NCI-H82 treated with DMSO at 0.1 percent for 48 hours (cell line): Measurements from ENCODE around the gene FAM120A.

Experiments
- DNase-seq: peaks from one replicate; lab custom pipeline; 2025; ENCODE audit not compliant: unreplicated experiment; lab: John Stamatoyannopoulos, UW

FAM120A gene

GRCh38 chr9:93576258-93577077, 125.0 kb downstream of the FAM120A start, which contains the start of gene PHF2:
PHF2 (plus strand) TSS chr9:93576584; CDS start chr9:93576774, 190 bp downstream.
- no peak for DNase-seq

GRCh38 chr9:93577078-93577974, 125.8 kb downstream of the FAM120A start:
- DNase-seq, result no peak

- no peak for DNase-seq
Measured at GRCh38 chr9:93577975-93578682, 126.6 kb downstream of the FAM120A start.

- no peak for DNase-seq
Measured at GRCh38 chr9:93578844-93579243, 127.4 kb downstream of the FAM120A start.

GRCh38 chr9:93579711-93580516, 128.4 kb downstream of the FAM120A start:
- DNase-seq, result no peak

- DNase-seq, result no peak
Measured at GRCh38 chr9:93580654-93581380, 129.3 kb downstream of the FAM120A start.

- no peak for DNase-seq
Measured at GRCh38 chr9:93582115-93582514, 130.6 kb downstream of the FAM120A start.

GRCh38 chr9:93582550-93582949, 131.1 kb downstream of the FAM120A start:
- DNase-seq, result no peak

GRCh38 chr9:93585259-93585658, 133.8 kb downstream of the FAM120A start:
- no peak for DNase-seq

GRCh38 chr9:93585695-93586094, 134.2 kb downstream of the FAM120A start:
- DNase-seq, result no peak

GRCh38 chr9:93586290-93587057, 135.0 kb downstream of the FAM120A start:
- no peak for DNase-seq

- DNase-seq, result no peak
Measured at GRCh38 chr9:93587284-93587650, 135.8 kb downstream of the FAM120A start.

GRCh38 chr9:93587651-93588347, 136.3 kb downstream of the FAM120A start:
- DNase-seq, result no peak

GRCh38 chr9:93588641-93589609, 137.4 kb downstream of the FAM120A start:
- DNase-seq, result no peak

GRCh38 chr9:93589688-93590087, 138.2 kb downstream of the FAM120A start:
- no peak for DNase-seq

GRCh38 chr9:93590609-93591234, 139.2 kb downstream of the FAM120A start:
- no peak for DNase-seq
